Activated CD4-positive, alpha-beta memory T cell treated with anti-CD3 and anti-CD28 coated beads, Interleukin-2, amount 10 ng/mL, durations not matched to agents 7 days and 5 days (primary cell): ENCODE results near the gene ASCC1. TPM values are rescaled to one million over a fixed set of nuclear protein-coding genes. Genes with fewer than 3 reads are reported as not detected.
"Not testable (repeated sequence)": the region's sequence is repeated elsewhere in the genome, so short reads cannot be mapped to it uniquely, and the experiment has no call there.

Source experiments
- CTCF ChIA-PET: fragments of 350-600 bp; sonication (Branson Sonifier 250); formaldehyde crosslinking; loops from one replicate; lab custom pipeline; 2021; ENCODE audit warnings: antibody characterized with exemption, inconsistent platforms; lab: Charles Lee
- POLR2A ChIA-PET: fragments of 350-600 bp; sonication (Branson Sonifier 250); formaldehyde crosslinking; loops from one replicate; lab custom pipeline; 2021; ENCODE audit warnings: antibody characterized with exemption; lab: Charles Lee
- DNase-seq: peaks from one replicate; pipeline ENCODE4 v3.0.0-alpha.2; 2020
- H3K27ac Mint-ChIP-seq: one replicate; pipeline ENCODE4 v1.8.0; 2021; ENCODE audit warnings: mild to moderate bottlenecking, mixed read lengths
- H3K27me3 Mint-ChIP-seq: one replicate; pipeline ENCODE4 v1.8.0; 2021; ENCODE audit warnings: mixed read lengths
- H3K36me3 Mint-ChIP-seq: one replicate; pipeline ENCODE4 v1.8.0; 2021; ENCODE audit warnings: low read depth, mixed read lengths
- H3K4me1 Mint-ChIP-seq: one replicate; pipeline ENCODE4 v1.8.0; 2021; ENCODE audit warnings: mixed read lengths
- H3K4me3 Mint-ChIP-seq: one replicate; pipeline ENCODE4 v1.8.0; 2021; ENCODE audit warnings: mild to moderate bottlenecking, mixed read lengths
- H3K9me3 Mint-ChIP-seq: one replicate; pipeline ENCODE4 v1.8.0; 2021; ENCODE audit warnings: mixed read lengths
- total RNA-seq, 2 experiments: library from RNA; stranded (reverse); gene quantifications; one replicate each; pipeline ENCODE4 v1.2.3, GENCODE V29; 2021

Gene ASCC1
- total RNA-seq, 2 experiments from 2014 or later: 35.5 to 36.2 TPM

- Mint-ChIP-seq H3K27ac (no peak overlapping the region), H3K4me1 (peaks cover 11% of the 10 kb centered on the region), H3K4me3 (no peak overlapping the region), H3K36me3 (peaks cover 27% of the 10 kb centered on the region), H3K27me3 (no peaks in the 10 kb centered on the region), H3K9me3 (no peaks in the 10 kb centered on the region)
- CTCF ChIA-PET: interaction anchor here (0.6 kb wide), 1 partner anchor 77 kb away, joined by 3 read pairs; no protein-coding TSS in a partner anchor
- POLR2A ChIA-PET: no interaction called here
- no peak for DNase-seq
Measured at GRCh38 chr10:72152286-72152685, 63.8 kb downstream of the ASCC1 start.

GRCh38 chr10:72150746-72151478 lies 65.2 kb downstream of the ASCC1 start:
- Mint-ChIP-seq H3K36me3 (peaks cover 21% of the 10 kb centered on the region), H3K4me1 (peaks cover 11% of the 10 kb centered on the region)
- H3K9me3 Mint-ChIP-seq, DNase-seq, CTCF ChIA-PET, POLR2A ChIA-PET, H3K27ac Mint-ChIP-seq, H3K4me3 Mint-ChIP-seq, H3K27me3 Mint-ChIP-seq: not testable (repeated sequence)

GRCh38 chr10:72147324-72147584 lies 68.8 kb downstream of the ASCC1 start:
- DNase-seq, H3K27ac Mint-ChIP-seq, H3K27me3 Mint-ChIP-seq, CTCF ChIA-PET, H3K4me3 Mint-ChIP-seq, H3K9me3 Mint-ChIP-seq: not testable (repeated sequence)
- POLR2A ChIA-PET: interaction anchor here (1.2 kb wide), 1 partner anchor 69 kb away, joined by 5 read pairs; the partner anchor contains the start of genes ANAPC16 and ASCC1
- H3K4me1 Mint-ChIP-seq: peaks cover 11% of the 10 kb centered on the region
- peaks cover 11% of the 10 kb centered on the region for H3K36me3 Mint-ChIP-seq

- H3K27ac Mint-ChIP-seq: no peak overlapping the region
- no peaks in the 10 kb centered on the region for H3K9me3 Mint-ChIP-seq
- ChIA-PET POLR2A (interaction anchor here (1.2 kb wide), 1 partner anchor 69 kb away, joined by 5 read pairs; the partner anchor contains the start of genes ANAPC16 and ASCC1), CTCF (no interaction called here)
- H3K4me3 Mint-ChIP-seq: no peak overlapping the region
- peaks cover 10% of the 10 kb centered on the region for H3K36me3 Mint-ChIP-seq
- no peak for DNase-seq
- H3K4me1 Mint-ChIP-seq: peaks cover 11% of the 10 kb centered on the region
- no peaks in the 10 kb centered on the region for H3K27me3 Mint-ChIP-seq
Measured at GRCh38 chr10:72146559-72147323, 69.3 kb downstream of the ASCC1 start.

GRCh38 chr10:72146071-72146470 lies 70.0 kb downstream of the ASCC1 start:
- CTCF ChIA-PET: no interaction called here

GRCh38 chr10:72145657-72146056 lies 70.4 kb downstream of the ASCC1 start:
- peaks cover 11% of the 10 kb centered on the region for H3K4me1 Mint-ChIP-seq
- no peaks in the 10 kb centered on the region for H3K9me3 Mint-ChIP-seq
- H3K27ac Mint-ChIP-seq: no peak overlapping the region
- CTCF ChIA-PET: no interaction called here
- POLR2A ChIA-PET: no interaction called here
- no peak for DNase-seq
- no peaks in the 10 kb centered on the region for H3K27me3 Mint-ChIP-seq
- H3K36me3 Mint-ChIP-seq: peaks cover 6% of the 10 kb centered on the region
- no peak overlapping the region for H3K4me3 Mint-ChIP-seq

More at GRCh38 chr10:72146071-72146470, 70.0 kb downstream of the ASCC1 start:
- Mint-ChIP-seq H3K27ac (no peak overlapping the region), H3K4me3 (no peak overlapping the region), H3K4me1 (peaks cover 11% of the 10 kb centered on the region), H3K36me3 (peaks cover 8% of the 10 kb centered on the region), H3K9me3 (no peaks in the 10 kb centered on the region), H3K27me3 (no peaks in the 10 kb centered on the region)
- POLR2A ChIA-PET: interaction anchor here (1.2 kb wide), 1 partner anchor 70 kb away, joined by 5 read pairs; the partner anchor contains the start of genes ANAPC16 and ASCC1
- no peak for DNase-seq

- peaks cover 6% of the 10 kb centered on the region for H3K4me1 Mint-ChIP-seq
- CTCF ChIA-PET: interaction anchor here (1.5 kb wide), 1 partner anchor 8 kb away, joined by 4 read pairs; no protein-coding TSS in a partner anchor
- H3K9me3 Mint-ChIP-seq: peaks cover 3% of the 10 kb centered on the region
- no peaks in the 10 kb centered on the region for H3K27me3 Mint-ChIP-seq
- H3K36me3 Mint-ChIP-seq: peaks cover 12% of the 10 kb centered on the region
- POLR2A ChIA-PET: interaction anchor here (1.1 kb wide), 1 partner anchor 32 kb away, joined by 3 read pairs; no protein-coding TSS in a partner anchor
- no peak for DNase-seq
- no peak overlapping the region for H3K27ac Mint-ChIP-seq
- H3K4me3 Mint-ChIP-seq: no peak overlapping the region
Measured at GRCh38 chr10:72140850-72141249, 75.2 kb downstream of the ASCC1 start.

- no peak for DNase-seq
- no peaks in the 10 kb centered on the region for H3K27me3 Mint-ChIP-seq
- peaks cover 7% of the 10 kb centered on the region for H3K9me3 Mint-ChIP-seq
- no peak overlapping the region for H3K4me3 Mint-ChIP-seq
- peaks cover 18% of the 10 kb centered on the region for H3K36me3 Mint-ChIP-seq
- peaks cover 13% of the 10 kb centered on the region for H3K4me1 Mint-ChIP-seq
- H3K27ac Mint-ChIP-seq: no peak overlapping the region
- ChIA-PET CTCF (interaction anchor here (1.5 kb wide), 1 partner anchor 8 kb away, joined by 4 read pairs; no protein-coding TSS in a partner anchor), POLR2A (no interaction called here)
Measured at GRCh38 chr10:72140174-72140573, 75.9 kb downstream of the ASCC1 start.

- no peaks in the 10 kb centered on the region for H3K27me3 Mint-ChIP-seq
- no peak overlapping the region for H3K27ac Mint-ChIP-seq
- peaks cover 21% of the 10 kb centered on the region for H3K36me3 Mint-ChIP-seq
- H3K9me3 Mint-ChIP-seq: peaks cover 7% of the 10 kb centered on the region
- CTCF ChIA-PET: interaction anchor here (0.7 to 1.4 kb wide), 6 partner anchors 15 to 1260 kb away, joined by 3 to 6 read pairs (median 4); no protein-coding TSS in a partner anchor
- no peak overlapping the region for H3K4me3 Mint-ChIP-seq
- H3K4me1 Mint-ChIP-seq: peaks cover 34% of the 10 kb centered on the region
- POLR2A ChIA-PET: no interaction called here
- no peak for DNase-seq
Measured at GRCh38 chr10:72137583-72137982, 78.5 kb downstream of the ASCC1 start.

- H3K4me1 Mint-ChIP-seq: peaks cover 39% of the 10 kb centered on the region
- peaks cover 21% of the 10 kb centered on the region for H3K36me3 Mint-ChIP-seq
- ChIA-PET CTCF (interaction anchor here (2.0 kb wide), 1 partner anchor 10 kb away, joined by 13 read pairs; no protein-coding TSS in a partner anchor), POLR2A (interaction anchor here (1.2 to 1.7 kb wide), 2 partner anchors 28 to 47 kb away, joined by 4 read pairs; no protein-coding TSS in a partner anchor)
- not testable (repeated sequence) for H3K9me3 Mint-ChIP-seq, H3K27me3 Mint-ChIP-seq, H3K27ac Mint-ChIP-seq, DNase-seq, H3K4me3 Mint-ChIP-seq
Measured at GRCh38 chr10:72136225-72136624, 79.9 kb downstream of the ASCC1 start.

- Mint-ChIP-seq H3K4me3 (no peak overlapping the region), H3K4me1 (peaks cover 37% of the 10 kb centered on the region), H3K9me3 (peaks cover 7% of the 10 kb centered on the region), H3K36me3 (peaks cover 21% of the 10 kb centered on the region), H3K27me3 (no peaks in the 10 kb centered on the region), H3K27ac (peak overlapping the region; percentile 55)
- POLR2A ChIA-PET: interaction anchor here (1.7 kb wide), 1 partner anchor 27 kb away, joined by 4 read pairs; no protein-coding TSS in a partner anchor
- CTCF ChIA-PET: interaction anchor here (0.7 to 2.0 kb wide), 3 partner anchors 8 to 131 kb away, joined by 3 to 13 read pairs (median 4); no protein-coding TSS in a partner anchor
- no peak for DNase-seq
Measured at GRCh38 chr10:72134785-72135767, 81.0 kb downstream of the ASCC1 start.

GRCh38 chr10:72133517-72133916 lies 82.6 kb downstream of the ASCC1 start:
- Mint-ChIP-seq H3K36me3 (peaks cover 21% of the 10 kb centered on the region), H3K4me1 (peaks cover 38% of the 10 kb centered on the region), H3K27ac (no peak overlapping the region), H3K4me3 (no peak overlapping the region), H3K27me3 (no peaks in the 10 kb centered on the region), H3K9me3 (peaks cover 7% of the 10 kb centered on the region)
- ChIA-PET POLR2A (interaction anchor here (1.5 to 1.6 kb wide), 2 partner anchors 45 to 127 kb away, joined by 4 to 6 read pairs; partner anchors contain the start of gene SPOCK2), CTCF (interaction anchor here (0.9 to 2.1 kb wide), 4 partner anchors 9 to 203 kb away, joined by 3 to 19 read pairs (median 6); no protein-coding TSS in a partner anchor)
- DNase-seq: no peak
